Prostate gland (tissue), 2 donors: Measurements from ENCODE around the gene COTL1.

Experiments used
- CTCF ChIP-seq, 4 experiments: fragments of 200-600 bp in 2 of 4; fragments of 450-650 bp in 2 of 4; sonication (generic) in 2 of 4; IDR thresholded peaks; 1 replicate in 3 of 4; 2 replicates in 1 of 4; pipeline ENCODE4 v1.5.1; 2016 to 2019; ENCODE audit warnings: antibody characterized with exemption in 4 of 4, mild to moderate bottlenecking in 2 of 4, moderate library complexity in 2 of 4
- POLR2A ChIP-seq: fragments of 450-650 bp; IDR thresholded peaks from one replicate; pipeline ENCODE4 v1.6.1; 2016; ENCODE audit warnings: antibody characterized with exemption, mild to moderate bottlenecking
- POLR2AphosphoS5 ChIP-seq: sonication (generic); formaldehyde crosslinking; IDR thresholded peaks from one replicate; pipeline ENCODE4 v1.6.1; 2017; ENCODE audit warnings: antibody characterized with exemption

GRCh38 chr16:84641643-84642358 is 23.9 kb upstream of the COTL1 start:
- TF ChIP-seq CTCF (IDR thresholded peaks at IDR 0.05), result no peak
- no peak for TF ChIP-seq POLR2AphosphoS5
- no peak for TF ChIP-seq POLR2A
